Amygdala (tissue), 56 donors: ENCODE data around the gene EIF2B1.

Source experiments
- DNase-seq, 56 donors: peaks; one replicate each; lab custom pipeline; 2025; lab: John Stamatoyannopoulos, UW

The EIF2B1 gene

GRCh38 chr12:123633379-123634141, at the start of gene EIF2B1, which contains the start of gene GTF2H3:
Gene EIF2B1 (minus strand): TSS chr12:123633686. CDS start chr12:123633557, 129 bp downstream.
Gene GTF2H3 (plus strand): TSS chr12:123633829. CDS start chr12:123633860, 31 bp downstream.
- DNase-seq = peak; percentile 66 to 98 (median 93)

GRCh38 chr12:123681605-123682004, 48.1 kb upstream of the EIF2B1 start:
- DNase-seq = no peak

GRCh38 chr12:123678981-123679380, 45.5 kb upstream of the EIF2B1 start:
- no peak for DNase-seq

GRCh38 chr12:123676616-123677320, 43.3 kb upstream of the EIF2B1 start:
- no peak for DNase-seq

GRCh38 chr12:123675436-123675835, 42.0 kb upstream of the EIF2B1 start:
- DNase-seq = no peak

GRCh38 chr12:123671876-123672275, 38.4 kb upstream of the EIF2B1 start:
- DNase-seq = peak in 1 of 56 donors; percentile 0

- DNase-seq = peak; percentile 28 to 95 (median 84)
These were observed 37.6 kb upstream of the EIF2B1 start, which contains the start of gene TCTN2 for GRCh38 chr12:123670882-123671728. Gene TCTN2 (plus strand): TSS chr12:123671113. CDS start chr12:123671241, 128 bp downstream.

- DNase-seq = no peak
These were observed 34.3 kb upstream of the EIF2B1 start for GRCh38 chr12:123667771-123668170.

- no peak for DNase-seq
These were observed 26.7 kb upstream of the EIF2B1 start for GRCh38 chr12:123659996-123660727.

GRCh38 chr12:123657211-123657610, 23.7 kb upstream of the EIF2B1 start:
- DNase-seq = no peak

GRCh38 chr12:123656392-123656791, 22.9 kb upstream of the EIF2B1 start:
- no peak for DNase-seq

- peak in 7 of 56 donors; percentile 2 to 22 (median 4) for DNase-seq
These were observed 21.9 kb upstream of the EIF2B1 start for GRCh38 chr12:123655420-123655819.

GRCh38 chr12:123654129-123654701, 20.7 kb upstream of the EIF2B1 start:
- no peak for DNase-seq

- no peak for DNase-seq
These were observed 14.9 kb upstream of the EIF2B1 start for GRCh38 chr12:123648401-123648800.

GRCh38 chr12:123645878-123646277, 12.4 kb upstream of the EIF2B1 start:
- DNase-seq = peak in 2 of 56 donors; percentile 3 to 5

GRCh38 chr12:123645380-123645779, 11.9 kb upstream of the EIF2B1 start:
- no peak for DNase-seq

GRCh38 chr12:123643911-123644310, 10.4 kb upstream of the EIF2B1 start:
- no peak for DNase-seq

- DNase-seq = peak in 1 of 56 donors; percentile 27
These were observed 666 bp upstream of the EIF2B1 start for GRCh38 chr12:123634142-123634561.
